Calu3 (cell line): ENCODE results near the gene IGSF3. TPM values are rescaled to one million over a fixed set of nuclear protein-coding genes. Genes with fewer than 3 reads are reported as not detected.
A peak's percentile ranks its signal among the peaks of the same experiment; 100 is the strongest.

Experiments
- BruUV-seq: library from RNA; stranded (reverse); fragments of 400-500 nt; replicated peaks from 2 replicates; lab custom pipeline; 2021; lab: Mats Ljungman, UMichigan
- CTCF ChIA-PET: fragments of 300-600 bp; sonication (Branson Sonifier 250); formaldehyde crosslinking; loops from one replicate; lab custom pipeline; 2022; ENCODE audit warnings: antibody characterized with exemption; lab: Charles Lee
- DNase-seq: peaks from one replicate; pipeline ENCODE4 v3.0.0; 2022
- H3K27ac Mint-ChIP-seq: one replicate; pipeline ENCODE4 v1.8.0; 2022; ENCODE audit warnings: mixed read lengths; ENCODE audit not compliant: unreplicated experiment
- H3K27me3 Mint-ChIP-seq: one replicate; pipeline ENCODE4 v1.8.0; 2022; ENCODE audit warnings: mixed read lengths; ENCODE audit not compliant: unreplicated experiment
- H3K36me3 Mint-ChIP-seq: one replicate; pipeline ENCODE4 v1.8.0; 2022; ENCODE audit warnings: mild to moderate bottlenecking, moderate library complexity, mixed read lengths; ENCODE audit not compliant: insufficient read depth, unreplicated experiment
- H3K4me1 Mint-ChIP-seq: one replicate; pipeline ENCODE4 v1.8.0; 2022; ENCODE audit warnings: mild to moderate bottlenecking, low read depth, mixed read lengths; ENCODE audit not compliant: unreplicated experiment
- H3K4me3 Mint-ChIP-seq: one replicate; pipeline ENCODE4 v1.8.0; 2022; ENCODE audit warnings: mild to moderate bottlenecking, low read depth, moderate library complexity, mixed read lengths; ENCODE audit not compliant: unreplicated experiment
- H3K9me3 Mint-ChIP-seq: one replicate; pipeline ENCODE4 v1.8.0; 2022; ENCODE audit warnings: low read depth, mixed read lengths; ENCODE audit not compliant: unreplicated experiment
- CTCF ChIP-seq: fragments of 200-600 bp; IDR thresholded peaks from one replicate; pipeline ENCODE4 v1.8.0; 2022; ENCODE audit warnings: antibody characterized with exemption; ENCODE audit not compliant: unreplicated experiment
- intact Hi-C: fragments of 100-400 bp; cut with micrococcal nuclease; formaldehyde crosslinking; loops from one replicate; pipeline ENCODE4 v1.10.0; 2022; ENCODE audit not compliant: unreplicated experiment
- total RNA-seq: library from RNA; stranded (reverse); gene quantifications from 2 replicates; pipeline ENCODE4 v1.2.3, GENCODE V29; 2022

Gene IGSF3
- total RNA-seq, 1 experiment from 2014 or later: 15.3 TPM

- Mint-ChIP-seq H3K36me3 (peaks cover 5% of the 10 kb centered on the region), H3K9me3 (no peaks in the 10 kb centered on the region), H3K27me3 (no peaks in the 10 kb centered on the region), H3K4me1 (peaks cover 33% of the 10 kb centered on the region), H3K4me3 (no peak overlapping the region), H3K27ac (peak overlapping the region; percentile 47)
- CTCF ChIA-PET: no interaction called here
- DNase-seq: no peak
- TF ChIP-seq CTCF: no peak
- BruUV-seq: no TSS peak
- intact Hi-C loops: loop anchor here (5.0 kb wide), 1 partner anchor 38 kb away; no protein-coding TSS in a partner anchor
Measured at GRCh38 chr1:116554924-116555323, 112.6 kb downstream of the IGSF3 start.

- CTCF ChIA-PET: no interaction called here
- TF ChIP-seq CTCF: no peak
- peak; percentile 24 for DNase-seq
- peak overlapping the region; percentile 42 for H3K27ac Mint-ChIP-seq
- no peaks in the 10 kb centered on the region for H3K9me3 Mint-ChIP-seq
- H3K4me1 Mint-ChIP-seq: peaks cover 33% of the 10 kb centered on the region
- no peaks in the 10 kb centered on the region for H3K27me3 Mint-ChIP-seq
- peaks cover 5% of the 10 kb centered on the region for H3K36me3 Mint-ChIP-seq
- intact Hi-C loops: loop anchor here (5.0 kb wide), 1 partner anchor 36 kb away; no protein-coding TSS in a partner anchor
- BruUV-seq: no TSS peak
- H3K4me3 Mint-ChIP-seq: peak overlapping the region; percentile 3
Measured at GRCh38 chr1:116553386-116554115, 114.0 kb downstream of the IGSF3 start.

GRCh38 chr1:116546354-116546977, 121.1 kb downstream of the IGSF3 start:
- CTCF ChIA-PET: no interaction called here
- H3K4me3 Mint-ChIP-seq: no peak overlapping the region
- no peak overlapping the region for H3K27ac Mint-ChIP-seq
- no TSS peak for BruUV-seq
- intact Hi-C loops: no loop called here
- H3K4me1 Mint-ChIP-seq: peaks cover 5% of the 10 kb centered on the region
- DNase-seq: no peak
- no peak for TF ChIP-seq CTCF
- peaks cover 22% of the 10 kb centered on the region for H3K36me3 Mint-ChIP-seq
- no peaks in the 10 kb centered on the region for H3K27me3 Mint-ChIP-seq
- no peaks in the 10 kb centered on the region for H3K9me3 Mint-ChIP-seq

GRCh38 chr1:116545359-116545705, 122.2 kb downstream of the IGSF3 start:
- peaks cover 10% of the 10 kb centered on the region for H3K4me1 Mint-ChIP-seq
- CTCF ChIA-PET: no interaction called here
- peaks cover 22% of the 10 kb centered on the region for H3K36me3 Mint-ChIP-seq
- intact Hi-C loops: no loop called here
- no peak for TF ChIP-seq CTCF
- no peaks in the 10 kb centered on the region for H3K9me3 Mint-ChIP-seq
- H3K4me3 Mint-ChIP-seq: no peak overlapping the region
- DNase-seq: no peak
- no peaks in the 10 kb centered on the region for H3K27me3 Mint-ChIP-seq
- no peak overlapping the region for H3K27ac Mint-ChIP-seq
- BruUV-seq: no TSS peak
